KOPT-K1 (cell line): ENCODE measurements around the gene C18orf63.
"Not testable (repeated sequence)": the region's sequence is repeated elsewhere in the genome, so short reads cannot be mapped to it uniquely, and the experiment has no call there.

Experiments used
- H3K27ac ChIP-seq: fragments of 200-600 bp; sonication (generic); 2 replicates; pipeline ENCODE4 v1.5.1; 2016; ENCODE audit warnings: antibody characterized with exemption, mild to moderate bottlenecking, low read depth, low read length; ENCODE audit not compliant: poor library complexity, severe bottlenecking
- H3K36me3 ChIP-seq: fragments of 200-600 bp; sonication (generic); 2 replicates; pipeline ENCODE4 v1.5.1; 2017; ENCODE audit warnings: antibody characterized with exemption, mild to moderate bottlenecking, low read length, moderate library complexity; ENCODE audit not compliant: insufficient read depth
- H3K9me3 ChIP-seq: fragments of 200-600 bp; sonication (generic); 2 replicates; pipeline ENCODE4 v1.5.1; 2017; ENCODE audit warnings: antibody characterized with exemption, low read length, mild to moderate bottlenecking; ENCODE audit not compliant: insufficient read depth, poor library complexity, severe bottlenecking

Gene C18orf63

GRCh38 chr18:74292541-74292858, 23.1 kb upstream of the C18orf63 start:
- H3K9me3 ChIP-seq = peaks cover 12% of the 10 kb centered on the region
- no peak overlapping the region for H3K27ac ChIP-seq

GRCh38 chr18:74292982-74293381, 22.7 kb upstream of the C18orf63 start:
- not testable (repeated sequence) for H3K36me3 ChIP-seq, H3K27ac ChIP-seq
- peaks cover 12% of the 10 kb centered on the region for H3K9me3 ChIP-seq

More at GRCh38 chr18:74292541-74292858, 23.1 kb upstream of the C18orf63 start:
- H3K36me3 ChIP-seq = no peaks in the 10 kb centered on the region

GRCh38 chr18:74294526-74294925, 21.1 kb upstream of the C18orf63 start:
- Histone ChIP-seq H3K9me3 (peaks cover 12% of the 10 kb centered on the region), H3K36me3 (no peaks in the 10 kb centered on the region), H3K27ac (no peak overlapping the region)

- Histone ChIP-seq H3K27ac (no peak overlapping the region), H3K9me3 (no peaks in the 10 kb centered on the region), H3K36me3 (no peaks in the 10 kb centered on the region)
Measured at GRCh38 chr18:74299162-74299561, 16.5 kb upstream of the C18orf63 start.

DNA sequence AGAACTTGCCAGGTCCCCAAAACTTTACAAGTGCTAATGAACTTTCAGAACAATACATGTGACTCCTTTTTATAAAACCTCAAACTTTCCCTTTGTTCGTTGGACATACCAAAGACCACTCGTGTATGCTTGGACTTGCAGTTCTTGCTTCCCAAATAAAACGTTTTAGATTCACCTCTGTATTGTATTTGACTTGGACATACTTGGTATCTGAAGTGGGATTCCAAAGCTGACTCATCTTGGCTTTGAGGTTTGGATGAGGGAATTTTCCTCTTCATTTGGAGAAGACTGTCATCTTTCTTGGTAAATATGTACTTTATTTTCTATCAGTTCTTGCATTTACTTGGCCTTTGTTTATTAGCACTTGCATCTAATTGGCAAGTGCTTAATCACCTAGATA, 15.9 kb upstream of the C18orf63 start:
- Histone ChIP-seq H3K9me3 (no peaks in the 10 kb centered on the region), H3K36me3 (no peaks in the 10 kb centered on the region), H3K27ac (no peak overlapping the region)

DNA sequence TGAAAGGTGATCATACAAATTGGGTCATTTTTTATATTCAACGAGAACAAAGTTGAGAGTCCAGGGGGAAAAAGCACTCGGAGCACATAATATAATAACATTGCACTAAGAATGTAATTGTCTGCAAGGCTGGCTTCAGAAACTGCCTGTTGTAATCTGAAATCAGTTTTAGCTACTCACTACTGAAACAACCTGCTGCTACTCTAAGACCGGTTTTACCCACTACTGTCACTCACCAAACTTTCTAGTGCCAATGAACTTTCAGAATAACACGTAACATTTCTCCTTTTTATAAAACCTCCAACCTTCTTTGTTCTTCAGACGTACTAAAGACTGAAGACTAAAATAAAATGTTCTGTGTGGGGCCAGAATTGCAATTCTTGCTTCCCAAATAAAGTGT, 12.3 kb upstream of the C18orf63 start:
- H3K9me3 ChIP-seq = no peaks in the 10 kb centered on the region

DNA sequence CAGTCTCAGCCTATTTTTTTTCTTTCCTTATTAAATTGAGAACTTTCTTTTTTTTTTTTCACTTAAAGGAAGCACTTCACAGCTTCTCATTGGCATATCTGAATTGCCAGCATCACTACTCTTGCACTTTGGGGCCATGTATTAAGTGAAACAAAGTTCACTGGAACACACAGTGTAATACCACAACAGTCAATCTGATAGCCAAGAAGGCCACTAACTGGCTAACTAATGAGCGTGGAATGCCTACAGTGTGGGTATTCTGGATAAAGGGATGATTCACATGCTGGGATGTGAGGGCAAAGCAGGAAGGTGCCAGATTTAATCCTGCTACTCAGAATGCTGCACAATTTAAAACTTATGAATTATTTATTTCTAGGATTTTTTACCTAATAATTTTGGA, 11.7 kb upstream of the C18orf63 start:
- Histone ChIP-seq H3K36me3 (no peaks in the 10 kb centered on the region), H3K27ac (no peak overlapping the region), H3K9me3 (no peaks in the 10 kb centered on the region)

More for the DNA sequence above, 12.3 kb upstream of the C18orf63 start:
- no peaks in the 10 kb centered on the region for H3K36me3 ChIP-seq
- no peak overlapping the region for H3K27ac ChIP-seq

DNA sequence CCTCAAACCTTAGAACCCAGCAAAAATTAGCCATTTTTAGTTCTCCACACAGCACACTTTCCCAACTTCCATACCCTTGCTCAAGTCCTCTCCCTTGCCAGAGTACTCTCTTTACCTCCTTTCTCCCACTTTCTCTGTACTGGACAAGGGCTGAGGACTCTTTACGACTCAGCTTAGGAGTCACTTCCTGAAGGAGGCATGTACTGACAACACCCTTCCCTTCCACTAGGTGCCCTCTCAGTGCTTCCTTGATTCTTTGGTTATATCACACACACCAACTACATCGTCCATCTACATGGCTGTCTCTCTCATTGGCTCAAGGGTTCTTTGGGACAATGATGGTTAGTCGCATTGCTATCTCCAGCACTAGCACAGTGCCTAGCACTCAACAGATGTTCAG, 5.2 kb upstream of the C18orf63 start:
- H3K27ac ChIP-seq = no peak overlapping the region
- no peaks in the 10 kb centered on the region for H3K36me3 ChIP-seq

DNA sequence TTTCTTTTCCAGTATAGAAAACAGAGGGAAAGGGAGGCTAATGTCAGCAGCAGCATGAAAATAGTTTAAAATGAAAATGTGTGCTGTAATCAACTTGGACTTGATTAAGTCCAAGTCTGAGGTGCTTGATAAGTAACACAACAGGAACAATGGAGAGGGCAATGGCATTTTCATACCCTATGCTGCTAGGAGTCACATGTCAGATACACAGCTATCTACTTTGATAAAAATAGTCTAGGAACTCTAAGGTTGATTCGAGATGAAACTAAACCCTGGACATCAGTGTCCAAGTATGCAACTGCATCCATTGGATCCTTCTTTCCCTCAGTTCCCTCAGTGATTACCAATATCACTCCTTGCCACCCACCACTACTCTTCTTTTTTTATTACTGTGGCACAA, 4.6 kb upstream of the C18orf63 start:
- Histone ChIP-seq H3K27ac (no peak overlapping the region), H3K9me3 (no peaks in the 10 kb centered on the region), H3K36me3 (no peaks in the 10 kb centered on the region)

More for the DNA sequence above, 5.2 kb upstream of the C18orf63 start:
- no peaks in the 10 kb centered on the region for H3K9me3 ChIP-seq

GRCh38 chr18:74314759-74315463, 728 bp upstream of the C18orf63 start:
- Histone ChIP-seq H3K27ac (no peak overlapping the region), H3K36me3 (no peaks in the 10 kb centered on the region), H3K9me3 (no peaks in the 10 kb centered on the region)

GRCh38 chr18:74316257-74317170, 875 bp downstream of the C18orf63 start:
- H3K36me3 ChIP-seq = no peaks in the 10 kb centered on the region
- no peaks in the 10 kb centered on the region for H3K9me3 ChIP-seq
- H3K27ac ChIP-seq = no peak overlapping the region

- no peaks in the 10 kb centered on the region for H3K9me3 ChIP-seq
- H3K36me3 ChIP-seq = no peaks in the 10 kb centered on the region
- H3K27ac ChIP-seq = no peak overlapping the region
Measured at GRCh38 chr18:74326231-74326630, 10.6 kb downstream of the C18orf63 start.

DNA sequence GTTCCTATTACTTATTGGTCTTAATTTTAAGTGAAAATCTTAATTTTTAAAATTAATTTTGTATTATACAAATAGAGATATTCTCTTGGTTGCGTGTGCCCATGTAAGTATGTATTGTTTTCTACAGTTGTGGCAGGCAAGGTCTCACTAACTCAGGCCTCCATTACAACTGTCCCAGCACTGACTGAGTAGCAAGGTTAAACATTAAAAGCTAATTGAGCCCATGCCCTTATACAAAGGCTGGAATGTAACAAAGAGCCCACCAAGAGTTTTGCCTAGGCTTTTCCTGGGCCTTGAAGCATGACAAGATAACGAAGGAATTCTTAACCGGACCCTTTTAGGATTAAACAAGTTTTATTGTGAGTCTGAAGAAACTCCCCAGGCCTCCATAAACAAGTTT, 11.2 kb downstream of the C18orf63 start:
- H3K27ac ChIP-seq, H3K36me3 ChIP-seq: not testable (repeated sequence)

GRCh38 chr18:74328206-74328605, 12.6 kb downstream of the C18orf63 start:
- H3K9me3 ChIP-seq = no peaks in the 10 kb centered on the region
- no peak overlapping the region for H3K27ac ChIP-seq
- no peaks in the 10 kb centered on the region for H3K36me3 ChIP-seq

More for the DNA sequence above, 11.2 kb downstream of the C18orf63 start:
- not testable (repeated sequence) for H3K9me3 ChIP-seq

DNA sequence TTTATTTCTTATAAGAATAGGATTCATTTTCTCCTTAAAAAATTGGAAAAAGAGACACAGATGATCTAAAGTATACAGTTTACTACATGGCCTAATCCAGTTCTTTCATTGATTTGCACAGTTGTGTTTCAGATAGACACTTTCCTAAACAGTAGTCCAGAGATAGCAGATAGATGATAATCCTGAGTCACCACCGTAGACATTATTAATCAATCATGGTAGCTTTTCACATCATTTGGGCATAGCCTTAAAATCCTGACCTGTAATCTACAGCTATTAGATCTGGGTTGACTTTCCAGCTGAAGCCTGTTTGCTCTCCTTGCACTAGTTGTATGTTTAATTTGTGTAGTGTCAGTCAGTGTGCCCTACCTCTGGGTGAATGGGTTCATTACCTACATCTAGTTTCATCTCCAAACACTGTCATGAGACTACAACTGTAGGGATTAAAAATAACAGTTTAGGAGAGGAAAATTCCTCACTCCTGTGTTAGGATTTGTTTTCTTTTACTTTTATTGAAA, 14.1 kb downstream of the C18orf63 start:
- no peaks in the 10 kb centered on the region for H3K36me3 ChIP-seq
- H3K27ac ChIP-seq = no peak overlapping the region
- H3K9me3 ChIP-seq = no peaks in the 10 kb centered on the region
